ENCODE results near the gene SLC15A3.

DNA sequence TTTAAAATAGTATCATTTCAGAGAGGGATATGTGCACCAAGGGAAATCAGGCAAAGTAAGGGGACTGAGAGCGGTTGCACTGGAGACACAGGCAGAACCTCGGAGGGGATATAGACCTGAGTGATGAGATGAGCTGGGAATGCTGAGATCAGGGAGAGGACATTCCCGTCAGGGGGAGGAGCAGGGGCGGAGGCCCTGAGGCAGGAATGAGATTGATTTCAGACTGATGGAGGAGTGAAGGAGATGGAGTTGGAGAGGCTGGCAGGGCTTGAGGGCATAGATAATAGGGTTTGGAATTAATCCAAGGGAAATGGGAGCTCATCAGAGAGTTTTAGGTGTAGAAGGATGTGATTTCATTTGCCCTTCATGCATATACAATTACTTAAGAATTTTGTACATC is 32.7 kb upstream of the SLC15A3 start:
- TF ChIP-seq, protein P1, sequence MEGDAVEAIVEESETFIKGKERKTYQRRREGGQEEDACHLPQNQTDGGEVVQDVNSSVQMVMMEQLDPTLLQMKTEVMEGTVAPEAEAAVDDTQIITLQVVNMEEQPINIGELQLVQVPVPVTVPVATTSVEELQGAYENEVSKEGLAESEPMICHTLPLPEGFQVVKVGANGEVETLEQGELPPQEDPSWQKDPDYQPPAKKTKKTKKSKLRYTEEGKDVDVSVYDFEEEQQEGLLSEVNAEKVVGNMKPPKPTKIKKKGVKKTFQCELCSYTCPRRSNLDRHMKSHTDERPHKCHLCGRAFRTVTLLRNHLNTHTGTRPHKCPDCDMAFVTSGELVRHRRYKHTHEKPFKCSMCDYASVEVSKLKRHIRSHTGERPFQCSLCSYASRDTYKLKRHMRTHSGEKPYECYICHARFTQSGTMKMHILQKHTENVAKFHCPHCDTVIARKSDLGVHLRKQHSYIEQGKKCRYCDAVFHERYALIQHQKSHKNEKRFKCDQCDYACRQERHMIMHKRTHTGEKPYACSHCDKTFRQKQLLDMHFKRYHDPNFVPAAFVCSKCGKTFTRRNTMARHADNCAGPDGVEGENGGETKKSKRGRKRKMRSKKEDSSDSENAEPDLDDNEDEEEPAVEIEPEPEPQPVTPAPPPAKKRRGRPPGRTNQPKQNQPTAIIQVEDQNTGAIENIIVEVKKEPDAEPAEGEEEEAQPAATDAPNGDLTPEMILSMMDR (IDR thresholded peaks at IDR 0.05; ENCODE audit: insufficient read depth, low read depth, low read length): no peak
- no peak for TF ChIP-seq EZH2 (IDR thresholded peaks at IDR 0.05; ENCODE audit: insufficient read depth, low read length)

Measured in astrocyte (in vitro differentiated cells and primary cell).